Mesodermal cell (in vitro differentiated cells): ENCODE data around the gene TMEM60.

Experiments used
- H3K27ac ChIP-seq: 2 replicates; pipeline ENCODE4 v1.7.0; 2013; ENCODE audit warnings: mild to moderate bottlenecking, low read depth, low read length, moderate library complexity; ENCODE audit not compliant: severe bottlenecking
- H3K36me3 ChIP-seq: 2 replicates; pipeline ENCODE4 v1.7.1; 2013; ENCODE audit warnings: mild to moderate bottlenecking, low read length, moderate library complexity; ENCODE audit not compliant: control insufficient read depth, insufficient read depth
- H3K4me1 ChIP-seq: one replicate; pipeline ENCODE4 v1.7.1; 2013; ENCODE audit warnings: mild to moderate bottlenecking, low read length; ENCODE audit not compliant: insufficient read depth, control insufficient read depth, poor library complexity, severe bottlenecking
- H3K4me3 ChIP-seq: 2 replicates; pipeline ENCODE4 v1.7.0; 2013; ENCODE audit warnings: low read length, control low read depth, mild to moderate bottlenecking; ENCODE audit not compliant: insufficient read depth, poor library complexity, severe bottlenecking; ENCODE audit errors: extremely low read depth
- H3K9me3 ChIP-seq: 2 replicates; pipeline ENCODE4 v1.7.1; 2013; ENCODE audit warnings: mild to moderate bottlenecking, low read length, moderate library complexity; ENCODE audit not compliant: control insufficient read depth
- WGBS, 2 experiments: methylation state at CpG; one replicate each; pipeline ENCODE4 v1.1.5; 2013; ENCODE audit warnings: missing lambda C conversion rate in 2 of 2; ENCODE audit not compliant: insufficient coverage in 2 of 2; 5-methylcytosine and 5-hydroxymethylcytosine counted together

TMEM60 gene

GRCh38 chr7:77752016-77752415, 46.2 kb downstream of the TMEM60 start:
- 100% methylated on average over 1 of the region's 2 CpGs for WGBS, 2 experiments
- H3K9me3 ChIP-seq: no peaks in the 10 kb centered on the region
- H3K27ac ChIP-seq: no peak overlapping the region
- peaks cover 16% of the 10 kb centered on the region for H3K36me3 ChIP-seq
- H3K4me1 ChIP-seq: peaks cover 2% of the 10 kb centered on the region
- no peak overlapping the region for H3K4me3 ChIP-seq

- Histone ChIP-seq H3K4me1 (peaks cover 2% of the 10 kb centered on the region), H3K9me3 (no peaks in the 10 kb centered on the region), H3K4me3 (no peak overlapping the region), H3K36me3 (peaks cover 26% of the 10 kb centered on the region), H3K27ac (no peak overlapping the region)
- 100% methylated on average over 1 of the region's 1 CpG for WGBS, 2 experiments
Measured at GRCh38 chr7:77747718-77748117, 50.5 kb downstream of the TMEM60 start.

- Histone ChIP-seq H3K9me3 (no peaks in the 10 kb centered on the region), H3K4me1 (peaks cover under 1% of the 10 kb centered on the region), H3K4me3 (no peak overlapping the region), H3K36me3 (peaks cover 27% of the 10 kb centered on the region), H3K27ac (no peak overlapping the region)
- 82 to 93% methylated on average over 2 of the region's 2 CpGs for WGBS, 2 experiments
Measured at GRCh38 chr7:77747178-77747577, 51.1 kb downstream of the TMEM60 start.

GRCh38 chr7:77746824-77747165, 51.4 kb downstream of the TMEM60 start:
- 90 to 100% methylated on average over 1 to 2 of the region's 2 CpGs for WGBS, 2 experiments
- peaks cover 27% of the 10 kb centered on the region for H3K36me3 ChIP-seq
- H3K9me3 ChIP-seq: no peaks in the 10 kb centered on the region

GRCh38 chr7:77746164-77746823, 51.9 kb downstream of the TMEM60 start:
- H3K4me1 ChIP-seq: no peaks in the 10 kb centered on the region
- 74 to 100% methylated on average over 1 to 4 of the region's 6 CpGs for WGBS, 2 experiments
- no peak overlapping the region for H3K27ac ChIP-seq
- H3K9me3 ChIP-seq: no peaks in the 10 kb centered on the region
- peaks cover 25% of the 10 kb centered on the region for H3K36me3 ChIP-seq
- no peak overlapping the region for H3K4me3 ChIP-seq

More at GRCh38 chr7:77746824-77747165, 51.4 kb downstream of the TMEM60 start:
- H3K4me3 ChIP-seq: no peak overlapping the region
- no peaks in the 10 kb centered on the region for H3K4me1 ChIP-seq
- no peak overlapping the region for H3K27ac ChIP-seq

GRCh38 chr7:77745746-77746145, 52.5 kb downstream of the TMEM60 start:
- H3K4me1 ChIP-seq: no peaks in the 10 kb centered on the region
- no peak overlapping the region for H3K27ac ChIP-seq
- no peak overlapping the region for H3K4me3 ChIP-seq
- H3K9me3 ChIP-seq: no peaks in the 10 kb centered on the region
- peaks cover 21% of the 10 kb centered on the region for H3K36me3 ChIP-seq
- WGBS, 2 experiments: 95 to 100% methylated on average over 4 of the region's 4 CpGs
